GM23338 (cell line): ENCODE measurements around the gene ADGRG7. TPM values are rescaled to one million over a fixed set of nuclear protein-coding genes. Genes with fewer than 3 reads are reported as not detected.

ENCODE experiments used
- ATAC-seq: fragments of 200-7000 bp; cut with Tn5 transposase; 3 replicates; pipeline ENCODE4 v1.9.1; 2020
- DNase-seq: peaks from one replicate; pipeline ENCODE4 v3.0.0-alpha.2; 2015; ENCODE audit warnings: low spot score
- H2AFZ ChIP-seq: fragments of 200-600 bp; sonication (generic); 2 replicates; pipeline ENCODE4 v1.8.0; 2016; ENCODE audit warnings: antibody characterized with exemption, mild to moderate bottlenecking, moderate library complexity
- H3F3A ChIP-seq: fragments of 200-600 bp; sonication (generic); replicated peaks from 2 replicates; pipeline ENCODE4 v1.8.0; 2017; ENCODE audit warnings: antibody characterized with exemption, mixed run types, low read depth
- H3K27ac ChIP-seq: fragments of 200-600 bp; sonication (generic); 2 replicates; pipeline ENCODE4 v1.6.1; 2016; ENCODE audit warnings: low read depth
- H3K27me3 ChIP-seq: fragments of 200-600 bp; sonication (generic); 2 replicates; pipeline ENCODE4 v1.8.0; 2016; ENCODE audit warnings: mild to moderate bottlenecking, mixed run types, moderate library complexity; ENCODE audit not compliant: insufficient read depth
- H3K36me3 ChIP-seq: fragments of 200-600 bp; sonication (generic); 2 replicates; pipeline ENCODE4 v1.8.0; 2016; ENCODE audit warnings: mild to moderate bottlenecking; ENCODE audit not compliant: insufficient read depth
- H3K4me1 ChIP-seq: fragments of 200-600 bp; sonication (generic); 2 replicates; pipeline ENCODE4 v1.8.0; 2016; ENCODE audit warnings: mild to moderate bottlenecking, moderate library complexity; ENCODE audit not compliant: insufficient read depth
- H3K4me2 ChIP-seq: fragments of 200-600 bp; sonication (generic); 2 replicates; pipeline ENCODE4 v1.7.1; 2017; ENCODE audit warnings: mixed run types
- H3K4me3 ChIP-seq: fragments of 200-600 bp; sonication (generic); 2 replicates; pipeline ENCODE4 v1.6.1; 2016; ENCODE audit warnings: mixed run types
- H3K79me2 ChIP-seq: fragments of 200-600 bp; sonication (generic); replicated peaks from 2 replicates; pipeline ENCODE4 v1.8.0; 2017; ENCODE audit warnings: mild to moderate bottlenecking; ENCODE audit not compliant: insufficient read depth
- H3K9me2 ChIP-seq: fragments of 200-600 bp; sonication (generic); 2 replicates; pipeline ENCODE4 v1.8.0; 2017; ENCODE audit not compliant: insufficient read depth
- H4K20me1 ChIP-seq: fragments of 200-600 bp; sonication (generic); replicated peaks from 2 replicates; pipeline ENCODE4 v1.8.0; 2017; ENCODE audit warnings: mild to moderate bottlenecking; ENCODE audit not compliant: insufficient read depth
- H3K27ac Mint-ChIP-seq: 2 replicates; pipeline ENCODE4 v1.8.0; 2020; ENCODE audit warnings: inconsistent platforms, mild to moderate bottlenecking, moderate library complexity, mixed read lengths
- H3K27me3 Mint-ChIP-seq: 3 replicates; pipeline ENCODE4 v1.8.0; 2022; ENCODE audit warnings: low read depth, mild to moderate bottlenecking, moderate library complexity, mixed read lengths, inconsistent platforms; ENCODE audit not compliant: insufficient read depth, poor library complexity
- H3K36me3 Mint-ChIP-seq: 3 replicates; pipeline ENCODE4 v1.8.0; 2021; ENCODE audit warnings: low read depth, mild to moderate bottlenecking, inconsistent platforms, moderate library complexity, mixed read lengths
- H3K4me1 Mint-ChIP-seq: 3 replicates; pipeline ENCODE4 v1.8.0; 2020; ENCODE audit warnings: mild to moderate bottlenecking, inconsistent platforms, mixed read lengths
- H3K4me3 Mint-ChIP-seq: 3 replicates; pipeline ENCODE4 v1.8.0; 2021; ENCODE audit warnings: moderate library complexity, mild to moderate bottlenecking, inconsistent platforms, mixed read lengths
- H3K9me3 Mint-ChIP-seq: 3 replicates; pipeline ENCODE4 v1.8.0; 2020; ENCODE audit warnings: moderate library complexity, mild to moderate bottlenecking, inconsistent platforms, mixed read lengths
- CREB1 ChIP-seq: fragments of 250-450 bp; sonication (Bioruptor Pico); IDR thresholded peaks from 2 replicates; pipeline ENCODE4 v1.5.0; 2020; ENCODE audit warnings: low read depth, mild to moderate bottlenecking, moderate library complexity
- CTCF ChIP-seq, 2 experiments: fragments of 200-600 bp in 1 of 2; sonication (generic) in 1 of 2; conservative IDR thresholded peaks; 2 replicates each; pipeline versions ENCODE4 v1.5.1 to v1.6.1; 2016 to 2017; ENCODE audit warnings: antibody characterized with exemption in 2 of 2, low read depth in 2 of 2, mild to moderate bottlenecking in 2 of 2, moderate library complexity in 1 of 2
- JUNB ChIP-seq: IDR thresholded peaks from one replicate; pipeline ENCODE4 v1.6.1; 2016; ENCODE audit warnings: antibody characterized with exemption; ENCODE audit not compliant: unreplicated experiment
- NANOG ChIP-seq: IDR thresholded peaks from 2 replicates; pipeline ENCODE4 v1.6.1; 2016; ENCODE audit warnings: antibody characterized with exemption, borderline replicate concordance
- POLR2AphosphoS5 ChIP-seq: IDR thresholded peaks from 2 replicates; pipeline ENCODE4 v1.6.1; 2016; ENCODE audit warnings: antibody characterized with exemption, low read depth
- STAT1 ChIP-seq: IDR thresholded peaks from one replicate; pipeline ENCODE4 v1.6.1; 2016; ENCODE audit warnings: antibody characterized with exemption; ENCODE audit not compliant: unreplicated experiment
- ZNF114 ChIP-seq: fragments of 250-450 bp; sonication (Bioruptor Pico); IDR thresholded peaks from 2 replicates; pipeline ENCODE4 v1.5.0; 2020; ENCODE audit warnings: mild to moderate bottlenecking, moderate library complexity
- ZNF331 ChIP-seq: fragments of 250-450 bp; sonication (Bioruptor Pico); IDR thresholded peaks from 2 replicates; pipeline ENCODE4 v1.5.0; 2020; ENCODE audit warnings: low read depth, mild to moderate bottlenecking, moderate library complexity
- polyA plus RNA-seq: library from polyadenylated mRNA; unstranded; fragments of >200 nt; fragmentation: Nextera tagmentation; extraction: Ambion mirVana; gene quantifications from 2 replicates; pipeline ENCODE4 v1.2.1, GENCODE V29; 2016
- total RNA-seq: library from RNA; depleted of rRNA; stranded (reverse); fragments of >200 nt; shearing (Covaris generic); gene quantifications from 2 replicates; pipeline ENCODE4 v1.2.3, GENCODE V29; 2014
- TF ChIP-seq, protein P1 (sequence below): IDR thresholded peaks from one replicate; pipeline ENCODE4 v1.6.1; 2018; ENCODE audit warnings: antibody characterized with exemption; ENCODE audit not compliant: unreplicated experiment

The ADGRG7 gene
- total and polyA plus RNA-seq, 2 experiments from 2014 or later, result not detected

DNA sequence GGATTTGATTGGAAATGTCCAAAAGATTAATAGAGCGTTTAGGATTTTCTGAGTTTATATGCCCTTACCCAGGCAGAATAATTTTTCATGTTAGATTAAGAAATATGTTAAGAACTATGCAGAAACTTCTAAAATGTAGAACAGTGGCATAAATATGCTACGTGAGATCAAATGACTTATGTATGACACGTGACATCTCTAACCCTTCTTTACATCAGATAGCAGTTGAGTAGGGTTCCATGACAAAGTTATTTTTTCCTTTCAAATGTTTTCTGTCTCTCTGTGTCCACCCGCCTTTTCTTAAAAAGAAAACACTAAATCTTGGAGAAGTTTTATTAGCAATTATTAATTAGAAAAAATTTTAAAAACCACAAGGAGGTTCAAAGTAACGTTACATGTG is 91.3 kb downstream of the ADGRG7 start:
- H3K4me3 Mint-ChIP-seq, result no peak overlapping the region
- ATAC-seq (no peak), DNase-seq (no peak)
- no peaks in the 10 kb centered on the region for H3K9me2 ChIP-seq
- no peak overlapping the region for H3K27ac ChIP-seq
- H3K9me3 Mint-ChIP-seq, result no peaks in the 10 kb centered on the region
- TF ChIP-seq POLR2AphosphoS5, result no peak
- TF ChIP-seq JUNB, result no peak
- no peak for TF ChIP-seq CTCF (conservative IDR thresholded peaks at IDR 0.05; ENCODE audit: low read depth in 2 of 2)
- no peak overlapping the region for H3K4me3 ChIP-seq
- peaks cover 5% of the 10 kb centered on the region for H3K27me3 ChIP-seq
- H3K36me3 Mint-ChIP-seq, result no peaks in the 10 kb centered on the region
- no peaks in the 10 kb centered on the region for H3K79me2 ChIP-seq
- H4K20me1 ChIP-seq, result no peaks in the 10 kb centered on the region
- no peaks in the 10 kb centered on the region for H3F3A ChIP-seq
- no peaks in the 10 kb centered on the region for H3K36me3 ChIP-seq
- no peak overlapping the region for H3K4me2 ChIP-seq
- no peaks in the 10 kb centered on the region for H3K27me3 Mint-ChIP-seq
- H3K4me1 ChIP-seq, result no peaks in the 10 kb centered on the region
- no peak overlapping the region for H2AFZ ChIP-seq
- H3K27ac Mint-ChIP-seq, result no peak overlapping the region
- no peaks in the 10 kb centered on the region for H3K4me1 Mint-ChIP-seq

DNA sequence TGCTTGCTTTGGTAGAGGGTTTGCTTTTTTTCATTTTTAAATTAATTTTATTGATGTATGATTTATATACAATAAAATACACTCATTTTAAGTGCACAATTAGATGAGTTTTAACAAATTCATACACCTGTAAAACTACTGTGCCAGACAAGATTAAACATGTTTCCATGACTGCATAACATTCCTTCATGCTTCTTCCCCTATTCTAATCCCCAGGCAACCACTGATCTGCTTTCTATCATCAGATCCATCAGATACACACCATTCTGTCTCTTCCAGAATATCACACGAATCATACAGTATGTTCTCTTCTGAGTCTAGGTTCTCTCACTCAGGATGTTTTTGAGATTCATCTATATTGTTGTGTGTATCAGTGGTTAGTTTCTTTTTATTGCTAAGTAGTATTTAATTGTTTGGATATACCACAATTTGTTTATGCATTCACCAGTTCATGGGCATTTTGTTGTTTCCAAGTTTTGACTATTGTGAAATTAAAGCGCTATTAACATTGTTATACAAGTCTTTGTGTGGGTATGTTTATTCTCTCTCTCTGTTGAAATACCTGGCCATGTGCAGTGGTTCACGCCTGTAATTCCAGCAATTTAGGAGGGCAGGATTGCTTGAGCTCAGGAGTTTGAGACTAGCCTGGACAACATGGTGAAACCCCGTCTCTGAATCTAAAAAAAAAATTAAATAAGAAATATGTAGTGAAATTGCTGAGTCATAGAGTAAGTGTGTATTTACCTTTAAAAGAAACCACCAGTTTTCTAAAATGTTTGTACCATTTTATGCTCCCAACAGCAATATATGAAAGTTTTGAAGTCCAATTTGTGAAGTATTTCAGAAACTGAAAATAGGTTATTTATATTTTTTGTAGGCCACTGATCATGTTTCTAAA is 92.9 kb downstream of the ADGRG7 start:
- H3K36me3 ChIP-seq, result no peaks in the 10 kb centered on the region
- Mint-ChIP-seq H3K27ac (peak overlapping the region; percentile 68; the same call in 1 of the 2 replicates), H3K4me1 (no peaks in the 10 kb centered on the region), H3K36me3 (no peaks in the 10 kb centered on the region), H3K9me3 (no peaks in the 10 kb centered on the region), H3K4me3 (no peak overlapping the region), H3K27me3 (peaks cover 6% of the 10 kb centered on the region)
- no peaks in the 10 kb centered on the region for H3F3A ChIP-seq
- no peaks in the 10 kb centered on the region for H4K20me1 ChIP-seq
- no peaks in the 10 kb centered on the region for H3K4me1 ChIP-seq
- H3K4me2 ChIP-seq, result no peak overlapping the region
- H2AFZ ChIP-seq, result peak overlapping the region; percentile 21; the same call in 1 of the 2 replicates
- H3K9me2 ChIP-seq, result no peaks in the 10 kb centered on the region
- H3K4me3 ChIP-seq, result no peak overlapping the region
- no peaks in the 10 kb centered on the region for H3K79me2 ChIP-seq
- ATAC-seq (no peak), DNase-seq (no peak)
- H3K27ac ChIP-seq, result no peak overlapping the region
- TF ChIP-seq, protein P1, sequence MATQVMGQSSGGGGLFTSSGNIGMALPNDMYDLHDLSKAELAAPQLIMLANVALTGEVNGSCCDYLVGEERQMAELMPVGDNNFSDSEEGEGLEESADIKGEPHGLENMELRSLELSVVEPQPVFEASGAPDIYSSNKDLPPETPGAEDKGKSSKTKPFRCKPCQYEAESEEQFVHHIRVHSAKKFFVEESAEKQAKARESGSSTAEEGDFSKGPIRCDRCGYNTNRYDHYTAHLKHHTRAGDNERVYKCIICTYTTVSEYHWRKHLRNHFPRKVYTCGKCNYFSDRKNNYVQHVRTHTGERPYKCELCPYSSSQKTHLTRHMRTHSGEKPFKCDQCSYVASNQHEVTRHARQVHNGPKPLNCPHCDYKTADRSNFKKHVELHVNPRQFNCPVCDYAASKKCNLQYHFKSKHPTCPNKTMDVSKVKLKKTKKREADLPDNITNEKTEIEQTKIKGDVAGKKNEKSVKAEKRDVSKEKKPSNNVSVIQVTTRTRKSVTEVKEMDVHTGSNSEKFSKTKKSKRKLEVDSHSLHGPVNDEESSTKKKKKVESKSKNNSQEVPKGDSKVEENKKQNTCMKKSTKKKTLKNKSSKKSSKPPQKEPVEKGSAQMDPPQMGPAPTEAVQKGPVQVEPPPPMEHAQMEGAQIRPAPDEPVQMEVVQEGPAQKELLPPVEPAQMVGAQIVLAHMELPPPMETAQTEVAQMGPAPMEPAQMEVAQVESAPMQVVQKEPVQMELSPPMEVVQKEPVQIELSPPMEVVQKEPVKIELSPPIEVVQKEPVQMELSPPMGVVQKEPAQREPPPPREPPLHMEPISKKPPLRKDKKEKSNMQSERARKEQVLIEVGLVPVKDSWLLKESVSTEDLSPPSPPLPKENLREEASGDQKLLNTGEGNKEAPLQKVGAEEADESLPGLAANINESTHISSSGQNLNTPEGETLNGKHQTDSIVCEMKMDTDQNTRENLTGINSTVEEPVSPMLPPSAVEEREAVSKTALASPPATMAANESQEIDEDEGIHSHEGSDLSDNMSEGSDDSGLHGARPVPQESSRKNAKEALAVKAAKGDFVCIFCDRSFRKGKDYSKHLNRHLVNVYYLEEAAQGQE, result no peak
- TF ChIP-seq CREB1 (CRISPR knock-in tag) (no peak), ZNF114 (CRISPR knock-in tag) (no peak), STAT1 (no peak), POLR2AphosphoS5 (no peak), ZNF331 (CRISPR knock-in tag) (no peak), NANOG (no peak), CTCF (conservative IDR thresholded peaks at IDR 0.05; ENCODE audit: low read depth in 2 of 2) (no peak)
- peaks cover 21% of the 10 kb centered on the region for H3K27me3 ChIP-seq
